ENCODE data around the gene ACIN1.

The ACIN1 gene

GRCh38 chr14:23104591-23105347 lies 9.8 kb upstream of the ACIN1 start, which contains the start of gene CIROP:
Gene CIROP (minus strand): TSS chr14:23104989. CDS start chr14:23104920, 69 bp downstream.
- DNase-seq (ENCODE audit: low read depth) = no peak

DNA sequence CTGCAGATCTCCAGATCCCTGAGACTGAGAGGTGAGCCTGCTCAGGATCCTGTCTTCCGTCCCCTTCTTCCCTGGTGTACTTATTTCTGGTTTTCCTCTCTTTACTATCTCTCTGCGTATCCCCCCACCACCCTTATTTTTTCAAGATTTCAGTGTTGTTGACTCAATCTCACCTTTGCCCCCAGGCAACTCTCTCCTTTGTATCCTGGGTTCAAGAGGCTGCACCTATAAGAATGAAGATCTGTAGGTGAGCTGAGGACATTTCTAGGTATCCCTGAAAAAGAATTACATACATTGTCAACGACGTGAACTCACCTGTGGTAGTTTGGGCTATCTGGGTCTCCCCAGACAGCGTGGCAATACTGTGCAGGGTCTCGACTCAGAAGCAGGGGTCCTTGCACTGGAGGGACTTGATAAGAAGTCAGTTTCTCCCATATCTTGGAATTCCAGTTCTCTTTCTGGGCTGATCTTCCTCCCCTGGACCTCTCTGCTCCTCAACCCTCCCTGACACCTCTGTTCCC lies 9.2 kb upstream of the ACIN1 start:
- DNase-seq (ENCODE audit: low read depth) = no peak

DNA sequence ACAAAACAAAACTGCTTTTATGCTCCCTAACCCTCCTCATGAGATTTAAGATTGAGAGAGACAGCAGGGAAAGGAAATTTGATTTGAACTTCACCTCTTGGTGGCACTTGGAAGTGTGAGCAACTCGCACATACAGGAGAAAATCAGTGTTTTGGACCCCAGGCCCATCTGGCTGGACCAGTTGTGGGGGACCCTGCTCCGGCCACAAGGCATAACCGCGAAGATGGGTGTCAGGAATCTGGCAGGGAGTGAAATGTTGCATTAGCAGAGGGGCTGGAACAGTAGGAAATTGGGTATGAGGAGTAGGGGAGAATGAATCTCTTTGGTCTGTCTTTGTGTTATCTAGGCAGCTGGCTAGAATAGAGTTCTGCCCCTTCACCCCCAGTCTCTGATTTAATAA lies 8.6 kb upstream of the ACIN1 start:
- no peak for DNase-seq (ENCODE audit: low read depth)

DNA sequence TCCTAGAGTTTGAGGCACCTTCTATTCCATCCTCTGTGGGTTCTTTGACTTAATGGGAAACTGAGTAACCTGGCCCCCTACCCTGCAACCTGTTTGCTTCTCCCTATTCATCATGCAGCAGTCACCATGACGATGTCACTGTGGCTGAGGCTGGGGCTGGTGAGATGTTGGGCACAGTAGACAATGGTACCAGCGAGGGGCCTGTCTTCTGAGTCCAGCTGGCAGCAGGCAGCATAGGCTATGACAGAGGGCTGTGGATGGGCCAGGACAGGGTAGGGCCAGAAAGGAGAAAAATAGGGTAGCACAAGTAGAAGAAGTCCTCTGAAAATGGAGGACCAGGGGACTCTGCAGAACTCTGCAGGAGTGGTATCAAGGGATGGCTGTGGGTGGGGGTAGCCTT lies 7.9 kb upstream of the ACIN1 start:
- no peak for DNase-seq (ENCODE audit: low read depth)

DNA sequence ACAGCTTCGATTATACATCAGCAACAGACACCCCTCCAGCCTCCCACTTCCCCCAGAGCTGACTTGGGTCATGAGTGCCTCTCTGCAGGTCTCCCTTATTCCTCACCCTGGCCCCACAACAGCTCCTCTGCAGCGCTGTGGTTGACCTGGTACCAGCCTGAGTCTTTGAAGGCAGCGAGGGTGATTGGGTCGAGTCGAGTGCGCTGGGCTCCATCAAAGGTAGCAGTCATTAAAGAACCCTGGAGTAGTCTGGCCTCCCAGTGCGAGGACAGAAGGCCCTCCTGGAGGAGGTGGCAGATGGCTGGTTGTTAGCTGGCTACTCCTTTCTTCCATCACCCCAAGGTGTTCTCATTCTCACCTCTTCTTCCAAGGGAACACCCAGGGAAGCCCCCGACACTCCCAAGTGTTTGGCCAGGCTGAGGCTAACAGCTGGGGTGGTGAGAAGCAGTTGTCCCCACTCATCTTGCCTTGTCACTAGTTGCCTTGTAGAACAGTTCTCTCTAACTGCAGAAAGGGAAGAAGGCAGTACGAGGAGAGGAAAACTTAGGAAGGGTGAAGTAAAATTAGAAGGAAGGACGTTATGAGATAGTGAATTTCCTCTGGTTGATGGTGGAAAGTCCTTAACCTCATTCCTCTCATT lies 7.2 kb upstream of the ACIN1 start:
- no peak for DNase-seq (ENCODE audit: low read depth)

DNA sequence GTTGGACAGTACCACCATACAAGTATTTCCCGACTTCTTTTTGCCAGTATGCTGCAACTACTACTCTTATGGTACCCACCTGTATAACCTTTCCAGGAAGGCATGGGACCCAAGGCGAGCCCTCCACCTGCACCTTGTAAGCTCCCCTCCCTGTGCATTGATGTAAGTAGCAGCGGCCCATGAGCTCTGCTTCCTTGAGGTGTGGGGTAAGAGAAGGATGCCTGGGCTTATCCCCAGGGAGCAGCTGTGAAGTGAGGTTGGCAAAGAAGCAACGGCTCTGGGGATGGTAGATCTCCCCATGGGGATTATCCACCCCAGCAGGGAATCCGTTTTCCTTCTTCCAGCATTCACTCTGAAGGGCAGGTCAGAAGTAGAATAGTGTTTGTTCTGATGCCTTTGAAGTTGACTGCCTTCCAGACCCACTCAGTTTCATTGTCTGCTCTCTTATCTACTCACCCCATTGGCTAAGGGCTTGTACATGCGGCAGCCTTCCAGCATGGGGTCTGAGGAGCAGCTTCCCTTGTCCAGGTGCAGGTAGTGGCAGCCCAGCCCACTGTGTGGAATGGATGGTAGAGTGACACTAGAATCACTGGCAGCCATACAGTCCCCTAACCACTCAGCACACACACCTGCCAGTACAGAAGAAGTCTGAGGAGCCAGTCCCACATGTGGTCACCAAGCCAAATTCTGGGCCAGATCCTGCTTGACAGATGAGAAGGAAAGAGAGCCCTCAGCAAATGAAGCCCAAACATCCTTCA lies 6.5 kb upstream of the ACIN1 start:
- no peak for DNase-seq (ENCODE audit: low read depth)

- DNase-seq (ENCODE audit: low read depth) = no peak
These were observed 4.4 kb upstream of the ACIN1 start for GRCh38 chr14:23099212-23099861.

DNA sequence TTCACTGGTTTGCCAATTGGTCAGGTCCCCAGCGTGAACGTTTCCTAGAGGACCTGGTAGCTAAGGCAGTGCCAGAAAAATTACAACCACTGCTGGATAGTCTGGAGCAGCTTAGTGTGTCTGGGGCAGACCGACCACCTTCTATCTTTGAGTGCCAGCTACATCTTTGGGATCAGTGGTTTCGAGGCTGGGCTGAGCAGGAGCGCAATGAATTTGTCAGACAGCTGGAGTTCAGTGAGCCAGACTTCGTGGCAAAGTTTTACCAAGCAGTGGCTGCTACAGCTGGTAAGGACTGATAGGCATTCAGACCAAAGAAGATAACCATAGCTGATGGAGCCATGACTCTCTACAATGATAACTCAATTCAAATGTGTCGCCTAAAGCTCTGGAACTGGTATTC lies 2.9 kb upstream of the ACIN1 start:
- DNase-seq (ENCODE audit: low read depth) = no peak

DNA sequence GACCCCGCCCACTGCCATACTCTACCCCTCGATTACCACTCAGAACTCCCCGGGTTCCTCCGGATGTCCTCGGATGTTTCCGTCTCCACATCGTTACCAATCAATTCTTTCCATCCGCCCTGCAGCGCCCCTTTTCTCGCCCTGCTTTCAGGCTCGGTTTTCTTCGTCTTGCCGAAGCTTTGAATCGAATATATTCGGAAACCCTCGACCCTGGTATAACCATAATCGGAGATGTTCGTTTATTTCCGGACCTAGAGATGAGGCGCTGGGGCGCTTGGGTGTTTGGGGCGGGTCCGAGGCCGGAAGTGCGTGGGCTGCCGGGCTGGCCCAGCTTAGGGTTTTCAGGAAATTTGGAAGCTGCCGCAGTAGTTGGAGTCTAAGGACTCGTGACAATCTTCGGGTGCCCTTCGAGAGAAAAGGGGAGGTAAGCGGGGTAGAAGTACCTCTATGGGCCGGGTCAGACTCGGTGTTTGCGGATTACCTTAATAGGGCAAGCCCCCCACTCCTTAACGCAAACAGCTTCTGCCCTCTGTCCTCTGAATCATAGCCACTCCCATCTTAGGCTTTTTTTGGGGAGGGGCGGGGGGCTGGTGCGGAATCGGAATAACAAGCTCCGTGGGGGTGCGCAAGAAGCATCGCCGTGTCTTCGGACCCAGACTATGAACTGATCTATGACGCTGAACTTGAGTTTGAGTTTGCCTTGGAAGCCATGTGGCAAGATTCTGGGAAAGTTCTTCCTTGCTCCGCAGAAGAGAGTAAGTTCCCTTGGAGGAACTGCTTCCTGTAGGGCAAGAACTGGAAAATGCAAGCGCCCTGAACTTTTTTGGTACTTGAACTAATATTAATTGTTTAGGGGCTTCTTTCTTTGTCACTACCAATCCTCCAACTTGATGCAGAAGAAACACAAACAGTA lies 516 bp upstream of the ACIN1 start, which contains the start of gene C14orf119:
Gene C14orf119 (plus strand): TSS at position 310 of the 913 bp plus-strand sequence. CDS start 2,154 bp downstream, outside the sequence.
- peak; percentile 99 for DNase-seq (ENCODE audit: low read depth)

- DNase-seq (ENCODE audit: low read depth) = peak; percentile 46
These were observed 808 bp downstream of the ACIN1 start for GRCh38 chr14:23093991-23094665.

DNA sequence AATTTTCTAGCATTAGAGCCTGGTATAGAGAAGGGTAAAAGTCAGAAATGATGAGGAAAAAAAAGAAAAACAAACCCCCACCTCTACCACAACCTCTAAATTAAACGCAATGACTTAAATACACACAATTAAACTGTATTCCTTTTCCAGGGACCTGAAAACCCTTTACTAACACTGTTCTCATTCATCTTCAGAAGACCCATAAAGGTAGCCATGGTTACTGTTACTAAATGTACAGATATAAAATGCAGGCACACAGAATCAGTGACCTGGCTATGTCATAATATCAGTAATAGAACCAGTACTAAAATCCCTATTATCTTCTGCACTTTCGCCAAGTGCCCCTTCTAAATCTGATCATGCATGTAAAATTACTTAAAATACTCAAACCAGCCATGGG lies 1.4 kb downstream of the ACIN1 start:
- DNase-seq (ENCODE audit: low read depth) = no peak

- DNase-seq (ENCODE audit: low read depth) = no peak
These were observed 1.8 kb downstream of the ACIN1 start for GRCh38 chr14:23093104-23093503.

DNA sequence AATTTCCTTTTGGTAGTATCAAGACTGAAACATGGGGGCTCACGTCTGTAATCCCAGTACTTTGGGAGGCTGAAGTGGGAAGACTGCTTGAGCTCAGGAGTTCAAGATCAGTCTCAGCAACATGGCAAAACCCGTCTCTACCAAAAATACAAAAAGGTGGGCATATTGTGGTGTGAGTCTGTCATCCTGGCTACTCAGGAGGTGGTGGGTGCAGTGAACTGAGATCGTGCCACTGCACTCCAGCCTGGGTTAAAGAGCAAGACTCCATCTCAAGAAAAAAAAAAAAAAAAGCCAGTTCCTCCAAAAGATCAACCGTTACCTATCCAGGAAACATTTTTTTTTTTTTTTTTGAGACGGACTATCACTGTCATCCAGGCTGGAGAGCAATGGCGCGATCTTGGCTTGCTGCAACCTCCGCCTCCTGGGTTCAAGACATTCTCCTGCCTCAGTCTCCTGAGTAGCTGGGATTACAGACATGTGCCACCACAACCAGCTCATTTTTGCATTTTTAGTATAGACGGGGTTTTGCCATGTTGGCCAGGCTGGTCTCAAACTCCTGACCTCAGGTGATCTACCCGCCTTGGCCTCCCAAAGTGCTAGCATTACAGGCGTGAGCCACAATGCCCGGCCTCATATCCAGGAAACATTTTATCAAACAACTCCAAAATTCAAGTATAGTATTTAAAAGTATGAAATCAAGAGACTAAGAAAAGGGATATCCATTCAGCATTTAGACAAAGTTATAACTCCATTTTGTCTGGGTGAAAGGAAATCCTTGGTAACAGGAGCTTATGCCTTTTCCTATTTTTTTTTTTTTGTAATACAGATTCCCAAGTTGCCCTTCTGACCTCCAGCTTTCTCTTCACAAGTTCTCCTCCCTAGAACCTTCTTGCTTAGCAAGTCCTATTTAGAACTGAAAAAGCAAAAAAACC lies 3.4 kb downstream of the ACIN1 start:
- no peak for DNase-seq (ENCODE audit: low read depth)

DNA sequence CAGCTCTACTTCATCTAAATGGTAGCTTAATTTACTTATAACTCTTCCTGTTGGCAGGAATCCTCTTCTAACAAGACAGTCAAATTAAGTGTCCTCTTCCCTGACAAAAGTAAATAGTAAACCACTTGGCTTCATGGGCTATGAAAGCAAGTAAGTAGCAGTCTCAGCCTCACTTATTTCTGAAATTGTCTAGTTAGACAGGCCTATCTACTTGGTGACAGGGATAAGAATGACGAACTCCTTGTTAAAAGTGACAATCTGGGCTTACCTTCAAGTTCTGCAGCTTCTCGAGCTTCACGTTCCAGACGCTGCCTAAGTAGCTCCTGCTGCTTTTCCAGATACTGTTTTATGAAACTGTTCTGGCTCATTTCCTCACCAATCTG lies 4.7 kb downstream of the ACIN1 start:
- no peak for DNase-seq (ENCODE audit: low read depth)

GRCh38 chr14:23089498-23090253 lies 5.3 kb downstream of the ACIN1 start:
- DNase-seq (ENCODE audit: low read depth) = no peak

DNA sequence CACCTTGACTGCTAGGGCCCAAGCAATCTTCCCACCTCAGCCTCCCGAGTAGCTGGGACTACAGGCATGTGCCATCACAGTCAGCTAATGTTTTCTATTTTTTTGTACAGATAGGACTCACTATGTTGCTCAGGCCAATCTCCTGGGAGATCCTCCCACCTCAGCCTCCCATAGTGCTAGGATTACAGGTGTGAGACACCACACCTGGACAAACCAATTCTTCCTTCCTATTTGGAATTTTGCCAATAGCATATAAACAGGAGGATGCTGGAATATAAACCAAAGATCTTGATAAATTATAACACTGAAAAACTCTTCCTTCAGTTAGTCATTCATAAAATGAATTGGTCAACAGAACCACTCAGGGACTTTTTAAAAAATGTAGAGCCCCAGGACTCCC lies 8.4 kb downstream of the ACIN1 start:
- no peak for DNase-seq (ENCODE audit: low read depth)

DNA sequence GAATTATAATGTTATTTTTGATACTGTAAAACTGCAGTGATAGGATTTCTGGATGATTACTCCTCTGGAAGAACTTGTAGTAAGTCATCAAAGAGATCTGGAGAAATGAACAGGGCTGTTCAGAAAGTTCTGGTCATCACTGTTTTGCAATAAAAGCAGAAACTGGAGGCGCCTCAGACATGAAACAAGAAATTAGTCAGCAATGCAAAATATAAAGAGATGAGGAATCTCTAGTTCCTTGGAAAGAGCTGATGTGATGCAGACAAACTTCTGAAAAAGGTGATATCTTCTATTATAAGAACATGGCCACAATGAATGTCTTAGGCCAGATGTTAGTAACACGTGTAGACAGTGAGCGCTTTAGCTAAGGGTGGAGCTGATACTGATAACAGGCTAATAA lies 9.5 kb downstream of the ACIN1 start:
- DNase-seq (ENCODE audit: low read depth) = no peak

DNA sequence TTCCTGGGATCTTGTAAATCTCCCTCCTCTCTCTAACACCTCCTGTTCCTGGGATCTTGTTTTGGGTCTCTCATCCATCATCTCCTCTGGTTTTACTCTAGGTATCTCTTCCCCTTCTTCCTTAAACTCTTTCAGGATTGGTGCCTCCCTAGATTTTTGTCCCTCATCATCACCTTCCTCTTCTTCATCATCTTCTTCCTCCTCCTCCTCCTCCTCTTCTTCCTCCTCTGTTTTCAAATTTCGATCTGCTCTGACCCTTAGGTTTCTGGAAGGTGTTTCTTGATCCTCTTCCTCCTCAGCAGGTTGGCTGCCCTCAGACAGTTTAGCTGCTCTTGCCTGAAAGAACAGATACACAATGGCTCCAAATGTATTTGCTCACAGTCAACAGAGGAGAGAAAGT lies 14.5 kb downstream of the ACIN1 start:
- no peak for DNase-seq (ENCODE audit: low read depth)

DNA sequence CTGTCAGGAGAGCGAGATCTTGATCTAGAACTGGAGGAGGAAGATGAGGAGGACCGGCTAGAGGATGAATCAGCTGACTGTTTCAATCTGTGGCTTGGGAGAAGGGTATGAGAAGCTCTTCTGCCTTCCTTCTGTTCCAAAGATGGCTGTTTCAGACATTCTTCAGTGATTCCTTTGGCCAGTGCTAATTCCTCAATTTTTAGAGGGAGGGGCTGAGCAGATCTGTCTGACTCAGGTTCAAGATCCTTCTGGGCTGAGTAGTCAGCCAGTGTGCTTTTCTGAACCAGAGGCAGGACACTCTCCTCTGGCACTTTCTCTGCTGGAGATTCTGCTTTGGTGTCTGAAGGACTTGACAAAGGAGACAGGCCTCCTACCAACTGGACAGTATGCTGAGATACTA lies 15.2 kb downstream of the ACIN1 start:
- DNase-seq (ENCODE audit: low read depth) = no peak
